ENCODE results near the gene NDFIP1. TPM values are rescaled to one million over a fixed set of nuclear protein-coding genes. Genes with fewer than 3 reads are reported as not detected.
A peak's percentile ranks its signal among the peaks of the same experiment; 100 is the strongest.

The NDFIP1 gene
- total RNA-seq, 4 donors from 2014 or later: 185 to 351 (median 297) TPM

- Histone ChIP-seq H3K27ac (no peak overlapping the region), H3K9me3 (no peaks in the 10 kb centered on the region), H3K4me1 (peaks cover 0 to 1% of the 10 kb centered on the region in 2 donors), H3K36me3 (no peaks in the 10 kb centered on the region), H3K4me3 (replicated peaks in 1 of 3) (no peak overlapping the region), H3K27me3 (no peaks in the 10 kb centered on the region)
- whole genome bisulfite sequencing, 2 donors: 90 to 95% methylated on average over 2 of the region's 2 CpGs
- TF ChIP-seq POLR2A (IDR thresholded peaks at IDR 0.05) (no peak), CTCF (IDR thresholded peaks at IDR 0.05) (no peak)
- intact Hi-C loops (cut with DNase I): no loop called here
- DNase-seq: no peak
Observed at GRCh38 chr5:142074006-142074405, 34.6 kb upstream of the NDFIP1 start.

GRCh38 chr5:142078221-142078620 lies 30.4 kb upstream of the NDFIP1 start:
- no peaks in the 10 kb centered on the region for H3K9me3 ChIP-seq
- H3K36me3 ChIP-seq: no peaks in the 10 kb centered on the region
- WGBS, 2 donors: 95 to 100% methylated on average over 3 of the region's 3 CpGs
- H3K4me1 ChIP-seq: peaks cover 27 to 28% of the 10 kb centered on the region in 2 donors
- H3K27ac ChIP-seq: peak overlapping the region in 1 of 3 donors; percentile 72
- TF ChIP-seq POLR2A (IDR thresholded peaks at IDR 0.05) (no peak), CTCF (IDR thresholded peaks at IDR 0.05) (no peak)
- DNase-seq: no peak
- H3K4me3 ChIP-seq (replicated peaks in 1 of 3): no peak overlapping the region
- H3K27me3 ChIP-seq: no peaks in the 10 kb centered on the region
- intact Hi-C loops (cut with DNase I): no loop called here

GRCh38 chr5:142078706-142079105 lies 29.9 kb upstream of the NDFIP1 start:
- intact Hi-C loops (cut with DNase I): no loop called here
- WGBS, 2 donors: 91 to 100% methylated on average over 1 of the region's 1 CpG
- Histone ChIP-seq H3K4me1 (peaks cover 27 to 28% of the 10 kb centered on the region in 2 donors), H3K9me3 (no peaks in the 10 kb centered on the region), H3K36me3 (no peaks in the 10 kb centered on the region), H3K4me3 (replicated peaks in 1 of 3) (no peak overlapping the region), H3K27ac (peak overlapping the region in 2 of 3 donors; percentile 72 to 86), H3K27me3 (no peaks in the 10 kb centered on the region)
- DNase-seq: no peak
- no peak for TF ChIP-seq CTCF (IDR thresholded peaks at IDR 0.05)
- TF ChIP-seq POLR2A (IDR thresholded peaks at IDR 0.05): no peak

GRCh38 chr5:142079306-142079721 lies 29.3 kb upstream of the NDFIP1 start:
- no peaks in the 10 kb centered on the region for H3K36me3 ChIP-seq
- intact Hi-C loops (cut with DNase I): no loop called here
- TF ChIP-seq CTCF (IDR thresholded peaks at IDR 0.05) (no peak), POLR2A (IDR thresholded peaks at IDR 0.05) (no peak)
- no peak overlapping the region for H3K4me3 ChIP-seq (replicated peaks in 1 of 3)
- no peaks in the 10 kb centered on the region for H3K9me3 ChIP-seq
- 46 to 56% methylated on average over 6 of the region's 6 CpGs for WGBS, 2 donors
- peak; percentile 50 to 54 for DNase-seq
- peaks cover 30 to 32% of the 10 kb centered on the region in 2 donors for H3K4me1 ChIP-seq
- H3K27ac ChIP-seq: peak overlapping the region; percentile 67 to 86 (median 72)
- H3K27me3 ChIP-seq: no peaks in the 10 kb centered on the region

- H3K36me3 ChIP-seq: no peaks in the 10 kb centered on the region
- DNase-seq: peak; percentile 70 to 71
- intact Hi-C loops (cut with DNase I): no loop called here
- no peaks in the 10 kb centered on the region for H3K9me3 ChIP-seq
- TF ChIP-seq POLR2A (IDR thresholded peaks at IDR 0.05) (peak in 1 of 2 donors; percentile 57), CTCF (IDR thresholded peaks at IDR 0.05) (no peak)
- peak overlapping the region; percentile 67 to 86 (median 72) for H3K27ac ChIP-seq
- H3K4me1 ChIP-seq: peaks cover 40 to 41% of the 10 kb centered on the region in 2 donors
- no peak overlapping the region for H3K4me3 ChIP-seq (replicated peaks in 1 of 3)
- 35 to 62% methylated on average over 7 of the region's 7 CpGs for WGBS, 2 donors
- no peaks in the 10 kb centered on the region for H3K27me3 ChIP-seq
Observed at GRCh38 chr5:142080248-142080647, 28.3 kb upstream of the NDFIP1 start.
